Urinary bladder (tissue), 4 donors: ENCODE data around the gene CYYR1. TPM values are rescaled to one million over a fixed set of nuclear protein-coding genes. Genes with fewer than 3 reads are reported as not detected.

Source experiments
- DNase-seq: peaks from one replicate; pipeline ENCODE4 v3.0.0-alpha.2; 2015; ENCODE audit errors: extremely low spot score
- H3K27ac ChIP-seq: one replicate; pipeline ENCODE4 v1.5.1; 2013; ENCODE audit warnings: low read depth, mild to moderate bottlenecking, moderate library complexity
- H3K36me3 ChIP-seq: one replicate; pipeline ENCODE4 v1.6.1; 2013; ENCODE audit warnings: mild to moderate bottlenecking, moderate library complexity; ENCODE audit not compliant: insufficient read depth
- H3K4me1 ChIP-seq: one replicate; pipeline ENCODE4 v1.6.1; 2013; ENCODE audit warnings: mild to moderate bottlenecking, moderate library complexity; ENCODE audit not compliant: insufficient read depth
- H3K4me3 ChIP-seq: one replicate; pipeline ENCODE4 v1.5.1; 2013; ENCODE audit warnings: low read depth, low read length
- WGBS: extraction: QIAGEN DNeasy Blood & Tissue Kit; methylation state at CpG from one replicate; pipeline ENCODE4 v1.1.7; 2013; 5-methylcytosine and 5-hydroxymethylcytosine counted together
- polyA plus RNA-seq: library from polyadenylated mRNA; stranded (reverse); fragments of 200-250 nt; gene quantifications from one replicate; pipeline ENCODE4 v1.2.3, GENCODE V29; 2013
- total RNA-seq: library from RNA; depleted of rRNA; stranded (reverse); fragments of >200 nt; gene quantifications from one replicate; pipeline ENCODE4 v1.2.3, GENCODE V29; 2014
- donor health status: healthy with polysubstance abuse.
- donor health status: healthy.

Gene CYYR1
- total and polyA plus RNA-seq, 2 donors, result 11.4 to 21.1 TPM

- Histone ChIP-seq H3K27ac (no peak overlapping the region), H3K36me3 (no peaks in the 10 kb centered on the region), H3K4me3 (no peak overlapping the region), H3K4me1 (no peaks in the 10 kb centered on the region)
- DNase-seq, result no peak
- WGBS, result 89% methylated on average over 2 of the region's 2 CpGs
These were observed 33.5 kb downstream of the CYYR1 start for GRCh38 chr21:26539566-26539965.

- Histone ChIP-seq H3K4me3 (no peak overlapping the region), H3K36me3 (no peaks in the 10 kb centered on the region), H3K27ac (no peak overlapping the region), H3K4me1 (no peaks in the 10 kb centered on the region)
- 88% methylated on average over 4 of the region's 4 CpGs for WGBS
- no peak for DNase-seq
These were observed 38.6 kb downstream of the CYYR1 start for GRCh38 chr21:26534517-26534916.

GRCh38 chr21:26532208-26532607 lies 40.9 kb downstream of the CYYR1 start:
- Histone ChIP-seq H3K36me3 (no peaks in the 10 kb centered on the region), H3K27ac (no peak overlapping the region), H3K4me3 (no peak overlapping the region), H3K4me1 (no peaks in the 10 kb centered on the region)
- no peak for DNase-seq
- 67% methylated on average over 2 of the region's 2 CpGs for WGBS

- no peak overlapping the region for H3K27ac ChIP-seq
- no peak overlapping the region for H3K4me3 ChIP-seq
- no peaks in the 10 kb centered on the region for H3K4me1 ChIP-seq
- WGBS, result 83% methylated on average over 1 of the region's 1 CpG
- no peak for DNase-seq
- no peaks in the 10 kb centered on the region for H3K36me3 ChIP-seq
These were observed 43.6 kb downstream of the CYYR1 start for GRCh38 chr21:26529526-26529925.

GRCh38 chr21:26528882-26529281 lies 44.2 kb downstream of the CYYR1 start:
- Histone ChIP-seq H3K4me1 (no peaks in the 10 kb centered on the region), H3K27ac (no peak overlapping the region), H3K36me3 (no peaks in the 10 kb centered on the region), H3K4me3 (no peak overlapping the region)
- no peak for DNase-seq

GRCh38 chr21:26522704-26523103 lies 50.4 kb downstream of the CYYR1 start:
- Histone ChIP-seq H3K36me3 (no peaks in the 10 kb centered on the region), H3K27ac (no peak overlapping the region), H3K4me3 (no peak overlapping the region), H3K4me1 (no peaks in the 10 kb centered on the region)
- DNase-seq, result no peak
- WGBS, result 53% methylated on average over 7 of the region's 7 CpGs

- DNase-seq, result no peak
- WGBS, result 90% methylated on average over 1 of the region's 1 CpG
These were observed 53.9 kb downstream of the CYYR1 start for GRCh38 chr21:26519142-26519541.

GRCh38 chr21:26515257-26515656 lies 57.8 kb downstream of the CYYR1 start:
- Histone ChIP-seq H3K4me1 (no peaks in the 10 kb centered on the region), H3K4me3 (no peak overlapping the region), H3K27ac (no peak overlapping the region), H3K36me3 (no peaks in the 10 kb centered on the region)
- 62% methylated on average over 3 of the region's 3 CpGs for WGBS
- no peak for DNase-seq

More at GRCh38 chr21:26519142-26519541, 53.9 kb downstream of the CYYR1 start:
- Histone ChIP-seq H3K4me3 (no peak overlapping the region), H3K27ac (no peak overlapping the region), H3K4me1 (no peaks in the 10 kb centered on the region), H3K36me3 (no peaks in the 10 kb centered on the region)

GRCh38 chr21:26513212-26513611 lies 59.9 kb downstream of the CYYR1 start:
- 91% methylated on average over 1 of the region's 1 CpG for WGBS
- Histone ChIP-seq H3K4me3 (no peak overlapping the region), H3K4me1 (no peaks in the 10 kb centered on the region), H3K36me3 (no peaks in the 10 kb centered on the region), H3K27ac (no peak overlapping the region)
- no peak for DNase-seq

GRCh38 chr21:26512664-26513063 lies 60.4 kb downstream of the CYYR1 start:
- Histone ChIP-seq H3K4me3 (no peak overlapping the region), H3K36me3 (no peaks in the 10 kb centered on the region), H3K4me1 (no peaks in the 10 kb centered on the region), H3K27ac (no peak overlapping the region)
- no peak for DNase-seq
- WGBS, result 65% methylated on average over 5 of the region's 5 CpGs

GRCh38 chr21:26508903-26509302 lies 64.2 kb downstream of the CYYR1 start:
- no peak overlapping the region for H3K27ac ChIP-seq
- no peaks in the 10 kb centered on the region for H3K36me3 ChIP-seq
- H3K4me1 ChIP-seq, result no peaks in the 10 kb centered on the region
- no peak overlapping the region for H3K4me3 ChIP-seq
- DNase-seq, result no peak
- WGBS, result 64% methylated on average over 2 of the region's 2 CpGs

GRCh38 chr21:26506956-26507355 lies 66.1 kb downstream of the CYYR1 start:
- H3K36me3 ChIP-seq, result no peaks in the 10 kb centered on the region
- H3K4me3 ChIP-seq, result no peak overlapping the region
- no peak for DNase-seq
- no peak overlapping the region for H3K27ac ChIP-seq
- WGBS, result 68% methylated on average over 1 of the region's 1 CpG
- no peaks in the 10 kb centered on the region for H3K4me1 ChIP-seq

GRCh38 chr21:26505211-26505610 lies 67.9 kb downstream of the CYYR1 start:
- Histone ChIP-seq H3K4me3 (no peak overlapping the region), H3K4me1 (no peaks in the 10 kb centered on the region), H3K27ac (no peak overlapping the region), H3K36me3 (no peaks in the 10 kb centered on the region)
- DNase-seq, result no peak
- WGBS, result 19% methylated on average over 1 of the region's 1 CpG

- no peaks in the 10 kb centered on the region for H3K4me1 ChIP-seq
- 64% methylated on average over 2 of the region's 2 CpGs for WGBS
- H3K27ac ChIP-seq, result no peak overlapping the region
- no peak overlapping the region for H3K4me3 ChIP-seq
- H3K36me3 ChIP-seq, result no peaks in the 10 kb centered on the region
- DNase-seq, result no peak
These were observed 69.7 kb downstream of the CYYR1 start for GRCh38 chr21:26503414-26503813.

GRCh38 chr21:26501495-26502021 lies 71.5 kb downstream of the CYYR1 start:
- H3K4me1 ChIP-seq, result no peaks in the 10 kb centered on the region
- H3K27ac ChIP-seq, result no peak overlapping the region
- no peak overlapping the region for H3K4me3 ChIP-seq
- 77% methylated on average over 3 of the region's 3 CpGs for WGBS
- H3K36me3 ChIP-seq, result no peaks in the 10 kb centered on the region
- DNase-seq, result no peak
